IPS DF 6.9 (cell line): Measurements from ENCODE around the gene SLF2.

Experiments used
- DNase-seq: peaks from one replicate; pipeline ENCODE4 v3.0.0-alpha.2; 2013; ENCODE audit warnings: low read depth, low spot score
- H3K27ac ChIP-seq: one replicate; pipeline ENCODE4 v1.5.1; 2013; ENCODE audit warnings: low read length, control low read depth
- H3K27me3 ChIP-seq: 2 replicates; pipeline ENCODE4 v1.6.1; 2013; ENCODE audit warnings: mild to moderate bottlenecking, low read length; ENCODE audit not compliant: control insufficient read depth, insufficient read depth
- H3K36me3 ChIP-seq: 2 replicates; pipeline ENCODE4 v1.6.1; 2013; ENCODE audit warnings: low read length; ENCODE audit not compliant: control insufficient read depth, insufficient read depth
- H3K4me1 ChIP-seq: 2 replicates; pipeline ENCODE4 v1.6.1; 2013; ENCODE audit warnings: low read length; ENCODE audit not compliant: control insufficient read depth, insufficient read depth
- H3K4me3 ChIP-seq: 2 replicates; pipeline ENCODE4 v1.5.1; 2013; ENCODE audit warnings: mild to moderate bottlenecking, low read length
- H3K9me3 ChIP-seq: 2 replicates; pipeline ENCODE4 v1.6.1; 2013; ENCODE audit warnings: low read length, inconsistent platforms; ENCODE audit not compliant: control insufficient read depth, insufficient read depth
- WGBS: extraction: QIAGEN DNeasy Blood & Tissue Kit; methylation state at CpG from one replicate; pipeline ENCODE4 v1.1.7; 2013; ENCODE audit warnings: mixed read lengths, missing lambda C conversion rate; ENCODE audit not compliant: insufficient read length, insufficient coverage; 5-methylcytosine and 5-hydroxymethylcytosine counted together

SLF2 gene

GRCh38 chr10:100888957-100889356 is 23.8 kb upstream of the SLF2 start:
- DNase-seq, result no peak
- no CpG with 5 or more reads among the region's 3 CpGs for WGBS
- H3K9me3 ChIP-seq, result no peaks in the 10 kb centered on the region
- H3K4me3 ChIP-seq, result no peak overlapping the region
- no peak overlapping the region for H3K27ac ChIP-seq
- no peaks in the 10 kb centered on the region; the same call in 1 of the 2 replicates for H3K4me1 ChIP-seq
- no peaks in the 10 kb centered on the region for H3K36me3 ChIP-seq
- no peaks in the 10 kb centered on the region for H3K27me3 ChIP-seq

- Histone ChIP-seq H3K27me3 (no peaks in the 10 kb centered on the region), H3K27ac (no peak overlapping the region), H3K4me3 (no peak overlapping the region), H3K36me3 (no peaks in the 10 kb centered on the region), H3K9me3 (no peaks in the 10 kb centered on the region), H3K4me1 (no peaks in the 10 kb centered on the region; the same call in 1 of the 2 replicates)
- WGBS, result no CpG with 5 or more reads among the region's 4 CpGs
- DNase-seq, result no peak
Observed at GRCh38 chr10:100889546-100889945, 23.2 kb upstream of the SLF2 start.

GRCh38 chr10:100890141-100890672 is 22.6 kb upstream of the SLF2 start:
- H3K4me1 ChIP-seq, result no peaks in the 10 kb centered on the region; the same call in 1 of the 2 replicates
- H3K27ac ChIP-seq, result no peak overlapping the region

GRCh38 chr10:100890673-100891317 is 22.0 kb upstream of the SLF2 start:
- DNase-seq, result no peak
- Histone ChIP-seq H3K27me3 (no peaks in the 10 kb centered on the region), H3K27ac (no peak overlapping the region), H3K9me3 (no peaks in the 10 kb centered on the region), H3K4me1 (no peaks in the 10 kb centered on the region; the same call in 1 of the 2 replicates), H3K4me3 (no peak overlapping the region), H3K36me3 (no peaks in the 10 kb centered on the region)
- WGBS, result no CpG with 5 or more reads among the region's 7 CpGs

More at GRCh38 chr10:100890141-100890672, 22.6 kb upstream of the SLF2 start:
- Histone ChIP-seq H3K9me3 (no peaks in the 10 kb centered on the region), H3K27me3 (no peaks in the 10 kb centered on the region), H3K36me3 (no peaks in the 10 kb centered on the region), H3K4me3 (no peak overlapping the region)
- WGBS, result no CpG with 5 or more reads among the region's 6 CpGs
- no peak for DNase-seq

GRCh38 chr10:100894033-100894432 is 18.7 kb upstream of the SLF2 start:
- Histone ChIP-seq H3K36me3 (no peaks in the 10 kb centered on the region), H3K9me3 (no peaks in the 10 kb centered on the region), H3K27me3 (no peaks in the 10 kb centered on the region), H3K4me1 (no peaks in the 10 kb centered on the region; the same call in 1 of the 2 replicates), H3K4me3 (no peak overlapping the region), H3K27ac (no peak overlapping the region)
- DNase-seq, result no peak
- no CpG with 5 or more reads among the region's 3 CpGs for WGBS

- no CpG with 5 or more reads among the region's 7 CpGs for WGBS
- DNase-seq, result no peak
- no peak overlapping the region for H3K27ac ChIP-seq
- no peak overlapping the region for H3K4me3 ChIP-seq
- no peaks in the 10 kb centered on the region for H3K9me3 ChIP-seq
- H3K36me3 ChIP-seq, result no peaks in the 10 kb centered on the region
- H3K4me1 ChIP-seq, result no peaks in the 10 kb centered on the region; the same call in 1 of the 2 replicates
- no peaks in the 10 kb centered on the region for H3K27me3 ChIP-seq
Observed at GRCh38 chr10:100894589-100895294, 18.0 kb upstream of the SLF2 start.

GRCh38 chr10:100895346-100895745 is 17.4 kb upstream of the SLF2 start:
- H3K27me3 ChIP-seq, result no peaks in the 10 kb centered on the region
- H3K4me1 ChIP-seq, result no peaks in the 10 kb centered on the region
- H3K9me3 ChIP-seq, result no peaks in the 10 kb centered on the region
- no CpG with 5 or more reads among the region's 4 CpGs for WGBS
- H3K27ac ChIP-seq, result no peak overlapping the region
- no peaks in the 10 kb centered on the region for H3K36me3 ChIP-seq
- H3K4me3 ChIP-seq, result no peak overlapping the region
- DNase-seq, result no peak

- H3K27ac ChIP-seq, result no peak overlapping the region
- H3K4me1 ChIP-seq, result no peaks in the 10 kb centered on the region
- H3K36me3 ChIP-seq, result no peaks in the 10 kb centered on the region
- H3K27me3 ChIP-seq, result no peaks in the 10 kb centered on the region
- DNase-seq, result no peak
- H3K9me3 ChIP-seq, result no peaks in the 10 kb centered on the region
- whole genome bisulfite sequencing, result no CpG with 5 or more reads among the region's 3 CpGs
- no peak overlapping the region for H3K4me3 ChIP-seq
Observed at GRCh38 chr10:100895896-100896295, 16.9 kb upstream of the SLF2 start.

GRCh38 chr10:100896876-100897461 is 15.8 kb upstream of the SLF2 start:
- Histone ChIP-seq H3K27ac (no peak overlapping the region), H3K4me1 (no peaks in the 10 kb centered on the region), H3K27me3 (no peaks in the 10 kb centered on the region), H3K9me3 (no peaks in the 10 kb centered on the region), H3K36me3 (no peaks in the 10 kb centered on the region), H3K4me3 (no peak overlapping the region)
- DNase-seq, result no peak
- WGBS, result no CpG with 5 or more reads among the region's 7 CpGs

GRCh38 chr10:100897976-100898375 is 14.8 kb upstream of the SLF2 start:
- WGBS, result no CpG with 5 or more reads among the region's 1 CpG
- Histone ChIP-seq H3K27ac (no peak overlapping the region), H3K36me3 (no peaks in the 10 kb centered on the region), H3K4me3 (no peak overlapping the region), H3K9me3 (no peaks in the 10 kb centered on the region), H3K27me3 (no peaks in the 10 kb centered on the region), H3K4me1 (no peaks in the 10 kb centered on the region)
- DNase-seq, result no peak
